Testis (tissue), 2 donors: ENCODE results near the gene INTS2.

Experiments
- POLR2A ChIP-seq: fragments of 450-650 bp; IDR thresholded peaks from one replicate; pipeline ENCODE4 v1.6.1; 2017; ENCODE audit warnings: antibody characterized with exemption, mild to moderate bottlenecking, moderate library complexity
- TF ChIP-seq, protein P1 (sequence below), 3 experiments: fragments of 450-650 bp in 2 of 3; fragments of 200-600 bp in 1 of 3; sonication (generic) in 1 of 3; IDR thresholded peaks; one replicate each; pipeline ENCODE4 v1.5.1; 2016 to 2019; ENCODE audit warnings: antibody characterized with exemption in 3 of 3, mild to moderate bottlenecking in 2 of 3, moderate library complexity in 1 of 3

- TF ChIP-seq, protein P1, sequence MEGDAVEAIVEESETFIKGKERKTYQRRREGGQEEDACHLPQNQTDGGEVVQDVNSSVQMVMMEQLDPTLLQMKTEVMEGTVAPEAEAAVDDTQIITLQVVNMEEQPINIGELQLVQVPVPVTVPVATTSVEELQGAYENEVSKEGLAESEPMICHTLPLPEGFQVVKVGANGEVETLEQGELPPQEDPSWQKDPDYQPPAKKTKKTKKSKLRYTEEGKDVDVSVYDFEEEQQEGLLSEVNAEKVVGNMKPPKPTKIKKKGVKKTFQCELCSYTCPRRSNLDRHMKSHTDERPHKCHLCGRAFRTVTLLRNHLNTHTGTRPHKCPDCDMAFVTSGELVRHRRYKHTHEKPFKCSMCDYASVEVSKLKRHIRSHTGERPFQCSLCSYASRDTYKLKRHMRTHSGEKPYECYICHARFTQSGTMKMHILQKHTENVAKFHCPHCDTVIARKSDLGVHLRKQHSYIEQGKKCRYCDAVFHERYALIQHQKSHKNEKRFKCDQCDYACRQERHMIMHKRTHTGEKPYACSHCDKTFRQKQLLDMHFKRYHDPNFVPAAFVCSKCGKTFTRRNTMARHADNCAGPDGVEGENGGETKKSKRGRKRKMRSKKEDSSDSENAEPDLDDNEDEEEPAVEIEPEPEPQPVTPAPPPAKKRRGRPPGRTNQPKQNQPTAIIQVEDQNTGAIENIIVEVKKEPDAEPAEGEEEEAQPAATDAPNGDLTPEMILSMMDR (IDR thresholded peaks at IDR 0.05) = no peak
- no peak for TF ChIP-seq POLR2A
These were observed 44.5 kb upstream of the INTS2 start for GRCh38 chr17:61972311-61972710.
